Measurements from ENCODE around the gene EBF4. TPM values are rescaled to one million over a fixed set of nuclear protein-coding genes. Genes with fewer than 3 reads are reported as not detected.

The EBF4 gene
- total RNA-seq, 4 donors from 2014 or later: 1.3 to 7.5 (median 5.4) TPM

- no peak for ATAC-seq (ENCODE audit: low FRiP score)
- DNase-seq (ENCODE audit: low spot score): no peak
- no peak for TF ChIP-seq CTCF (IDR thresholded peaks at IDR 0.05)
These were observed 38.2 kb upstream of the EBF4 start for GRCh38 chr20:2654384-2654822.

- TF ChIP-seq CTCF (IDR thresholded peaks at IDR 0.05): no peak
- DNase-seq (ENCODE audit: low spot score) (no peak), ATAC-seq (ENCODE audit: low FRiP score) (no peak)
These were observed 37.7 kb upstream of the EBF4 start for GRCh38 chr20:2654831-2655230.

GRCh38 chr20:2655331-2656116 lies 37.1 kb upstream of the EBF4 start:
- DNase-seq (ENCODE audit: low spot score) (no peak), ATAC-seq (ENCODE audit: low FRiP score) (no peak)
- TF ChIP-seq CTCF (IDR thresholded peaks at IDR 0.05): no peak

- TF ChIP-seq CTCF (IDR thresholded peaks at IDR 0.05): no peak
- ATAC-seq (ENCODE audit: low FRiP score) (no peak), DNase-seq (ENCODE audit: low spot score) (no peak)
These were observed 36.0 kb upstream of the EBF4 start for GRCh38 chr20:2656471-2657117.

- ATAC-seq (ENCODE audit: low FRiP score) (no peak), DNase-seq (ENCODE audit: low spot score) (no peak)
- TF ChIP-seq CTCF (IDR thresholded peaks at IDR 0.05): no peak
These were observed 35.3 kb upstream of the EBF4 start for GRCh38 chr20:2657241-2657640.

- no peak for TF ChIP-seq CTCF (IDR thresholded peaks at IDR 0.05)
These were observed 34.9 kb upstream of the EBF4 start for GRCh38 chr20:2657674-2658073.

More at GRCh38 chr20:2657674-2658073, 34.9 kb upstream of the EBF4 start:
- no peak for DNase-seq (ENCODE audit: low spot score)
- no peak for ATAC-seq (ENCODE audit: low FRiP score)
